Gastrocnemius medialis (tissue), 4 donors: Measurements from ENCODE around the gene PDZRN4. TPM values are rescaled to one million over a fixed set of nuclear protein-coding genes. Genes with fewer than 3 reads are reported as not detected.

Source experiments
- ATAC-seq, 2 donors: fragments of 150-250 bp; one replicate each; pipeline ENCODE4 v1.9.1; 2016
- DNase-seq, 2 donors: peaks; one replicate each; pipeline ENCODE4 v3.0.0-alpha.2; 2019
- H3K27ac ChIP-seq, 4 donors: fragments of 200-600 bp; sonication (generic); 1 replicate in 1 of 4; 2 replicates in 3 of 4; pipeline ENCODE4 v1.5.1; 2016 to 2018; ENCODE audit warnings: mild to moderate bottlenecking in 2 of 4, moderate library complexity in 1 of 4
- H3K27me3 ChIP-seq, 3 donors: fragments of 200-600 bp; sonication (generic) in 2 of 3; 1 replicate in 1 of 3; 2 replicates in 2 of 3; pipeline versions ENCODE4 v1.5.1 to v1.6.0; 2016 to 2019; ENCODE audit warnings: mild to moderate bottlenecking in 1 of 3, moderate library complexity in 1 of 3
- H3K36me3 ChIP-seq, 2 donors: fragments of 200-600 bp; sonication (generic) in 1 of 2; one replicate each; pipeline ENCODE4 v1.5.1; 2017 to 2018
- H3K4me1 ChIP-seq, 2 donors: fragments of 200-600 bp; sonication (generic) in 1 of 2; one replicate each; pipeline ENCODE4 v1.5.1; 2016 to 2017; ENCODE audit warnings: mild to moderate bottlenecking in 2 of 2
- H3K4me3 ChIP-seq, 4 donors: fragments of 200-600 bp; sonication (generic) in 3 of 4; 1 replicate in 1 of 4; 2 replicates in 3 of 4; pipeline ENCODE4 v1.5.1; 2016 to 2019; ENCODE audit warnings: mild to moderate bottlenecking in 2 of 4
- H3K9me3 ChIP-seq, 3 donors: fragments of 200-600 bp; sonication (generic) in 2 of 3; 1 replicate in 1 of 3; 2 replicates in 2 of 3; pipeline ENCODE4 v1.5.1; 2016 to 2019
- CTCF ChIP-seq, 5 experiments: fragments of 450-650 bp in 3 of 5; fragments of 200-600 bp in 2 of 5; sonication (generic) in 2 of 5; IDR thresholded peaks in 4 of 5; conservative IDR thresholded peaks in 1 of 5; 1 replicate in 4 of 5; 2 replicates in 1 of 5; pipeline ENCODE4 v1.5.1; 2016 to 2019; ENCODE audit warnings: antibody characterized with exemption in 5 of 5, mild to moderate bottlenecking in 3 of 5, moderate library complexity in 3 of 5
- POLR2A ChIP-seq, 2 donors: fragments of 450-650 bp; IDR thresholded peaks; one replicate each; pipeline ENCODE4 v1.6.1; 2017; ENCODE audit warnings: antibody characterized with exemption in 2 of 2, mild to moderate bottlenecking in 2 of 2, moderate library complexity in 2 of 2
- in situ Hi-C, 4 donors: fragments of 200-750 bp; cut with MboI; loops; one replicate each; pipeline versions ENCODE4 v1.15.0 to v1.8.0; 2017; ENCODE audit warnings: low sequenced_read_pairs in 4 of 4
- intact Hi-C: fragments of 100-400 bp; cut with DNase I; formaldehyde crosslinking; loops from one replicate; pipeline ENCODE4 v1.15.1; 2023; ENCODE audit warnings: low total_unique reads
- total RNA-seq, 4 donors: library from RNA; depleted of rRNA; stranded (reverse); fragments of >200 nt; gene quantifications; one replicate each; pipeline versions ENCODE4 v1.1.0 to v1.2.3, GENCODE V29; 2016

The PDZRN4 gene
- total RNA-seq, 4 donors from 2014 or later = 0.17 to 1.7 (median 0.64) TPM

- intact Hi-C loops = no loop called here
- Histone ChIP-seq H3K9me3 (no peaks in the 10 kb centered on the region), H3K4me3 (no peak overlapping the region), H3K36me3 (no peaks in the 10 kb centered on the region), H3K27me3 (no peaks in the 10 kb centered on the region), H3K27ac (no peak overlapping the region), H3K4me1 (no peaks in the 10 kb centered on the region)
- ATAC-seq (no peak), DNase-seq (no peak)
- in situ Hi-C loops = no loop called here
- TF ChIP-seq CTCF (IDR thresholded peaks at IDR 0.05 in 4 of 5, conservative IDR thresholded peaks at IDR 0.05 in 1 of 5) (no peak), POLR2A (IDR thresholded peaks at IDR 0.05) (no peak)
Measured at GRCh38 chr12:41485203-41485602, 297.1 kb downstream of the PDZRN4 start.

GRCh38 chr12:41486718-41487117 is 298.6 kb downstream of the PDZRN4 start:
- DNase-seq = no peak
- TF ChIP-seq CTCF (IDR thresholded peaks at IDR 0.05 in 4 of 5, conservative IDR thresholded peaks at IDR 0.05 in 1 of 5) (no peak), POLR2A (IDR thresholded peaks at IDR 0.05) (no peak)
- intact Hi-C loops = no loop called here
- Histone ChIP-seq H3K4me1 (no peaks in the 10 kb centered on the region), H3K27ac (no peak overlapping the region), H3K9me3 (no peaks in the 10 kb centered on the region), H3K27me3 (no peaks in the 10 kb centered on the region), H3K4me3 (no peak overlapping the region), H3K36me3 (no peaks in the 10 kb centered on the region)
- in situ Hi-C loops = no loop called here
- no peak for ATAC-seq

- Histone ChIP-seq H3K4me1 (peaks cover 9 to 16% of the 10 kb centered on the region in 2 donors), H3K9me3 (no peaks in the 10 kb centered on the region), H3K4me3 (no peak overlapping the region), H3K27me3 (no peaks in the 10 kb centered on the region), H3K36me3 (no peaks in the 10 kb centered on the region), H3K27ac (peak overlapping the region in 1 of 4 donors; percentile 8)
- DNase-seq = peak; percentile 27 to 28
- no peak for TF ChIP-seq CTCF (IDR thresholded peaks at IDR 0.05 in 4 of 5, conservative IDR thresholded peaks at IDR 0.05 in 1 of 5)
- TF ChIP-seq POLR2A (IDR thresholded peaks at IDR 0.05) = no peak
- intact Hi-C loops (no loop called here), in situ Hi-C loops (no loop called here)
- ATAC-seq = peak; percentile 76 to 87
Measured at GRCh38 chr12:41496009-41496408, 307.9 kb downstream of the PDZRN4 start.

- Histone ChIP-seq H3K4me1 (peaks cover 9 to 16% of the 10 kb centered on the region in 2 donors), H3K27ac (no peak overlapping the region), H3K36me3 (no peaks in the 10 kb centered on the region), H3K27me3 (no peaks in the 10 kb centered on the region), H3K9me3 (no peaks in the 10 kb centered on the region), H3K4me3 (no peak overlapping the region)
- DNase-seq (no peak), ATAC-seq (peak; percentile 25 to 69)
- TF ChIP-seq CTCF (IDR thresholded peaks at IDR 0.05 in 4 of 5, conservative IDR thresholded peaks at IDR 0.05 in 1 of 5) = no peak
- TF ChIP-seq POLR2A (IDR thresholded peaks at IDR 0.05) = no peak
- intact Hi-C loops (no loop called here), in situ Hi-C loops (no loop called here)
Measured at GRCh38 chr12:41497409-41497808, 309.3 kb downstream of the PDZRN4 start.

GRCh38 chr12:41504976-41505375 is 316.9 kb downstream of the PDZRN4 start:
- TF ChIP-seq POLR2A (IDR thresholded peaks at IDR 0.05) (no peak), CTCF (IDR thresholded peaks at IDR 0.05 in 4 of 5, conservative IDR thresholded peaks at IDR 0.05 in 1 of 5) (no peak)
- Histone ChIP-seq H3K4me1 (no peaks in the 10 kb centered on the region), H3K27ac (no peak overlapping the region), H3K36me3 (no peaks in the 10 kb centered on the region), H3K4me3 (no peak overlapping the region), H3K9me3 (no peaks in the 10 kb centered on the region), H3K27me3 (no peaks in the 10 kb centered on the region)
- no peak for DNase-seq
- no peak for ATAC-seq
- intact Hi-C loops = no loop called here
- in situ Hi-C loops = no loop called here
